ENCODE measurements around the gene CNKSR3.

CNKSR3 gene

DNA sequence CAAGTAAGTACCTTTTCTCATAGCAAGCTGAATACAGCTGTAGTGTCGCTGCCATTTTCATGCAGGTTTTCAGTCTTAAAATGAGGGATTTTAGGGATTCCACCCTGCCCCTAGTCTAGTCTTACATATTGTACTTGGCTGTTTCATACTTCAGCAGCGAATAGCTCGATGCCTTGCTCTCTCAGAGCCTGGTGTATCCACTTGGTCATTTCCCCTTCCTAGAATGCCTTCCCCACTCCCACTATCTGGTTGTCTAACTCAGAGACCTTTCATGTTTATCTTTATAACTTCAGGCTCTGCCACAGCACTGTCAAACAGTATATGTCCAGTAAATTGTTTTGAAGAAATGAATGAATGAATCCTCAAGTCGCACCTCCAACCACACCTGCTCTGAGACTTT is 132.8 kb downstream of the CNKSR3 start:
- DNase-seq = no peak

DNA sequence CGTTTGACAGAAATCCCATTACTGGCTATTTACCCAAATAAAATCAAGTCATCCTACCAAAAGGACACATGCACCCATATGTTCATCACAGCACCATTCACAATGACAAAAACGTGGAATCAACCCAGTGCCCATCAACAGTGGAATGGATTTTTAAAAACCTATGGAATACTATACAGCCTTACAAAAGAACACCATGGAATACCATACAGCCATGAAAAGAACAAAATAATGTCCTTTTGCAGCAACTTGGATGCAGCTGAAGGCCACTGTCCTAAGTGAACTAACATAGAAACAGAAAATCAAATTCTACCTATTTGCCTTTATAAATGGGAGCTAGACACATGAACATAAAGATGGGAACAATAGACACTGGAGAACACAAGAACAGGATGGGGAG is 136.5 kb downstream of the CNKSR3 start:
- no peak for DNase-seq

DNA sequence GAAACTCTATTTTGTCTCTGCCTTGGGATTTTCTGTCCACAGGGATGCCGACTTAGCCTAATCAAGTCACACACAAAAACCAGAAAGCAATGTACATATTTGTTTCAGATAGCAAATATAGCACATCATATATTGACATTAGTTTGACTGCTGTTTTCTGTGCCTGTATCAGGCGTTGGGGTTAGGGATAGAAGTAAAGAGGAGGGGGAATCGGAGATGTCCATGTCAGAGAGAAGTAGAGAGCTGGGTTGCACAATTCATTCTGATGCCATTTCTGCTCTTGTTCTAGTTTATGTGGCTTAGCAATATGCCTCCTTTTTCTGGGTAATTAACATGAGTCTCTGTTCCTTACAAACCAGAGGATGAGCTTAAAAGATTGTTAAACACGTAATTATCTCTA is 139.2 kb downstream of the CNKSR3 start:
- no peak for DNase-seq

DNA sequence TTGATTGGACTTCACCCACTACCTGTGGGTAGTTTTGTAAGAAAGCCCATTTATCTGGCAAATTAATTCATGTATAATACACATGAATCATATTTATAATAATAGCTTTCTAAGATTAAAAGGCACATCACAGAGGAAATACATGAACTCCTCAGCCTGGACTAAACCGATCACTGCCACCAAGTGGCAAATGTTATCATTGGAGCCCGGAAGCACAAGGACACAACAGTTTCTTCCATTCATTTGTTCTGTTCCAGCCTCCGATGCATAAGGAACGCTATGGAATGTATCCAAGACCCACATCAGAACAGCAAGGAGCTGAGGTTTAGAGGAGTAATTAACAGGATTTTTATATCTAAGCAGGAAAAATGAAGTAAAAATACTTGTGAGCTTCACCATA is 139.9 kb downstream of the CNKSR3 start:
- DNase-seq = no peak

DNA sequence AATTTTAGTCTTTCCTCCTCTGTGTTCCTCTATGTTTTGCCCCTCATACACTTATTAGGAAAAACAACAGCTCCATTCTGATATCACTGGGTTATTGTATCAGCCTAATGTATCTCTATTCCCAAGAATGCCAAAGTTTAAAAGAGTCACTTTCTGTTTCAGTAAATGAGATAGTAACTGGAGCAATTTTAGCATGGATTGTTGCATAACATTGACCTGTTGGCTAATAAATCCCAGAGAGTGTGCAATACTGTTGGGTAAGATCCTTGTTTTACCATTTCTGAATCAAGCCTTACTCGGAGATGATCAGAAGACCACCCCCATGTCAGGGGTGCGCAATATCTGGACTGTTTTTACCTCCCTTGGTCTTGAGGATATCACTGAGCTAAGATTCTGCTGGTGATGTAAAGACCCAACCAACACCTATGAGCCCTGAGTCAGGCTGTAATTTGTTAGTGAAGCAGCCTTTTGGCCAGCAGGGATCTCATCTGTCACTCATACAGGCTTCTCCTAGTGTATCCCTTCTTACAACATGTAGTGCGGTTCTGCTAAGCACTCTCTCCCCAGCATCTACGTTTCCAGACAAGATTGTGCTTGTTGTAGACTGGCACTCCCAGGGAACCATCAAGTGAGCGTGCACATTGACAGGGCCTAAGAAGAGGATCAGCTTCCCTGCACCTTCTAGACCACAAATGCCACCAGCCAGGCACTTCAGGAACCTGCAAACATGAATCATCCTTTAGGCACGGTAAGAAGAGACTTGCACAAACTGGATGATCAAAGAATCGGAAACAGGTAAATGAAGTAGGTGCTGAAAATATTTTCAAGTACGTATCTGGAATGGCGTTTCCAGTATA is 142.4 kb downstream of the CNKSR3 start:
- no peak for DNase-seq

DNA sequence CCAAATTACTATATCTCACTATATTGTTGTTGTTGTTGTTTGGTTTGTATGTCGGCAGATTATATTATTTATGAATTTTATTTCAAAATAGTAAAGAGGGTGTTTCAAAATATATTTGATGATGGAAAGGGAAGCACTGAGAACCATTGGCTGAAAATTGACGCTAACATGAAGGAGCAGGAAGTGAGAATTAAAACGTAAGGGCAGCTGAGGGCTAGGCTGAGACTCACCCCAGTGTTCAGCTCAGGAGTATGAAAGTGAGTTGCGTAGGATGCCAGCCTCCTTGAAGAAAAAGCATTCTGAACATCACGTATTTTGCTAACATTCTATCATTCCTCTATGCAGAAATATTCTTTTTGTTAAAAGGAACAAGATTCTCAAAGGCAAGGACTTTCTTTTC is 143.1 kb downstream of the CNKSR3 start:
- no peak for DNase-seq

DNA sequence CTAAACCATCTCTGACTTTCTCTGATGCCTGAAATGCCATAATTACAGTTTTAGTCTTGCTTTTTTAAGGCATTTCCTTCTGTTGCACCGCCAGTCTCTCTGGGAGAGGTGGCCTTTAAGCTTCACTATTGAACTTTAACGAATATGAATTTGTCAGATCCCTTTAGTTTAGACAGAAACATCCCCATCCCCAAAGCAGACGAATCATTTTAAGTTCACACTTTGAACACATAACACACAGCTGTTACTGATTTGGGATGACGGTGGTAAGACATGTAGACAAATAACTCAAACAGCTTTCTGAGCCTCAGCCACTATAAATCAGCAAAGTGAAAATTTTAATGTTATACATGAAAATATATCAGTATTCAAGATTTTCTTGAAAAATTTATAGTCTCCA is 146.7 kb downstream of the CNKSR3 start:
- DNase-seq = no peak

DNA sequence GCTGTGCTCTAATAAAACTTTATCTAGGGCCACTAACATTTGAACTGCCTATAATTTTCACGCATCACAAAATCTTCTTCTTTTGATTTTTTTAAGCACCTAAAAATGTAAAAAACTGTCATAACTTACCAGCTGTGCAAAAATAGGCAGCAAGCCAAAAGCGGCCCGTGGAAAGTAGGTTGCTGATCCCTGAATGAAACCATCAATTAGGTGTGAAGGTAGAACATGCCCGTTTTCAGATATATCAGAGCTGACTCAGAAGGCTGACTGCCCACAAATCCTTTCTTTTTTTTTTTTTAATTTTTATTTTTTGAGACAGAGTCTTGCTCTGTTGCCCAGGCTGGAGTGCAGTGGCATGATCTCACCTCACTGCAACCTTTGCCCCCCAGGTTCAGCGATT is 149.0 kb downstream of the CNKSR3 start:
- DNase-seq = no peak

DNA sequence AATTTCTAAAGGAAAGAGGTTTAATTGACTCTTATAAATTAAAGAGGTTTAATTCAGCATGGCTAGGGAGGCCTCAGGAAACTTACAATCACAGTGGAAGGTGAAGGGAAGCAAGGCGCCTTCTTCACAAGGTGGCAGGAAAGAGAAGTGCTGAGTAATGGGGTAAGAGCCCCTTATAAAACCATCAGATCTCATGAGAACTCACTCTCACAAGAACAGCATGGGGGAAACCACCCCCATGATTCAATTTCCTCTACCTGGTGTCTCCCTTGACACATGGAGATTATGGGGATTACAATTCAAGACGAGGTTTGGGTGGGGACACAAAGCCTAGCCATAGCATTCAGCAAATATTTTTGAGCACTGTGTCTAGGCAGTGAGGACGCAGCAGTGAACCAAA is 150.0 kb downstream of the CNKSR3 start:
- no peak for DNase-seq

DNA sequence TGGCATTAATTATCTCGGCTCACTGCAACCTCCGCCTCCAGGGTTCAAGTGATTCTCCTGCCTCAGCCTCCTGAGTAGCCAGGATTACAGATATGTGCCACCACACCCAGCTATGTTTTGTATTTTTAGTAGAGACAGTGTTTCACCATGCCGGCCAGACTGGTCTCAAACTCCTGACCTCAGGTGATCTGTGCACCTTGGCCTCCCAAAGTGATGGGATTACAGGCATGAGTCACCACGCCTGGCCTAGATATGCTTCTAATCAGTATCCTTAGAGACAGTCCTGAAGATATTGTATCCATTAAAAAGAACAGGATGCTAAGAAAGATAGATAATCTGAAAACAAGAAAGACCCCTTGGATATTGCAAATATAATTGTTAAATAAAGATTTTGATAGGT is 150.8 kb downstream of the CNKSR3 start:
- no peak for DNase-seq

DNA sequence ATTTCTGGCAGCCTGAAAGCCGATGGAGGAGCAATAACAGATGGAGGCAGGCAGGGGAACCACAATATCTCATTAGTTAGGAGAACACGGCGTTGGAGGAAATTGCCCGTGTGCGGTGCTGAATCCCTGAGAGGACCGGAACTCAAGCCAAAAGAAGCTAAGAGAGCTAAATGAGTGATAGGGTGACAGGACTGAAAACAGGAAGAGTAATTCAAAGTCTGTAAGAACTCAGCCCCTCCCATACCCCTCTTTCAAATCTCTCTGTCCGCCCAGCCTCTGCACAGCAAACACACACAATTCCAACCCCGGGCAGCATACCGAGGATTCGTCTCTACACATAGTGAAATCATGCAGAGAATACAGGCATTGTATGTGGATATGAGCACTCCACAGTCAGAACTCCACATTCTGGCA is 151.3 kb downstream of the CNKSR3 start:
- DNase-seq = no peak

DNA sequence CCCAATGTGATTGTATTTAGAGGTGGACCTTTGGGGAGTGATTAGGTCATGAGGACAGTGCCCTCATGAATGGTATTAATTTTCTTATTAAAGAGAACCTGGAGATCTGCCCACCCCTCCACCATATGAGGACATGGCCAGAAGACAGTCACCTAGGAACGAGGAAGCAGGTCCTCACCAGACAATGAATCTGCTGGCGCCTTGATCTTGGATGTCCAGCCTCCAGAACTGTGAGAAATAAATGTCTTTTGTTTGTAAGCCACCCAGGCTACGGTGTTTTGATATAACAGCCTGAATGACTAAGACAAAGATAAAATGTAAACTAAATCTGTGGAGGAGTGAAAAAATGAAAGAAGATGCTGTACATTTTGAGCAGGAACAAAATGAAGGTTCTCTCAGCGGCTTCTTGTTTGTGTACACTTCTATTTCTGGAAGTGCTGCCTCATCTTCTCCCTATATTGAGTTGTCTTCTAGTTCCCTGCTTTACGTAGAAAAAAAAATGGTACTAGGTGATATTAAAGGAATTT is 152.4 kb downstream of the CNKSR3 start:
- no peak for DNase-seq

DNA sequence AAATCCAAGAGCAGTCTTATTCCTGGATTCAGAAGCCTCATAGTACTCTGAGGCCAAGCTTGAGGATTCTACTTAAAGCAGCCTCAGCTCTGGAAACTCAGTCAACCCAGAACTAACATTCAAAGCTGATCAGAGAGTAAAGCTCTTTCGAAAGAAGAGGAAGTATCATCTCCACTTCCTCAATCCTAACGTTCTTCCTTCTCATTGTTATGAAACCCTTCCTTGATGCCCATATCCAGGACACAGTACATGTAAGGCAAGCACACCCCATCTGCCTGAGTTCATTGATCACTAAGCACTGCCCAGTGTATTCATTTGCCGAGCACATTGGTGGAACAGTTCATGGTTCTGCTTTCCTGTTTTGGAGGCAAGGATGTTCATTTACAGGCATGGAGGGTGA is 153.8 kb downstream of the CNKSR3 start, which contains the start of gene IPCEF1:
TSS of gene IPCEF1 (minus strand) at position 114 of the 400 bp plus-strand sequence. CDS start 90,856 bp downstream, outside the sequence.
- no peak for DNase-seq

DNA sequence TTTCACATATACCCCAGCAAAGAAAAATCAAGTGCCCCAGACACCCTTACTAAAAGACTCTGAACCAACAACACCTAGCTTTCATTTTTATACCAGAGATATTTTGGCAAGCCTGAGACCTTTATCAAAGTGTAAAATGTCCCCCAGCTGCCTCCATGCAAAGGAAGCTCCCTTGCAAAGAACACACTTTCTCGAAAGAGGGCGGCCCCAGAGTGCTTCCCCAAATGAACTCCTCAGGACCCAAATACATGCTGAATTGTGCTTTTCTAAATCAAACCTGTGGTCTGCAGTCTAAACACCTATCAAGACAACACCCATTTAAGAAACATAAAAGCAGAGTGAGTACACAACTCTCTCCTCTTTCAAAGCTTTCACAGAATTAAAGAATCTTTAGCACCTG is 154.4 kb downstream of the CNKSR3 start:
- no peak for DNase-seq

DNA sequence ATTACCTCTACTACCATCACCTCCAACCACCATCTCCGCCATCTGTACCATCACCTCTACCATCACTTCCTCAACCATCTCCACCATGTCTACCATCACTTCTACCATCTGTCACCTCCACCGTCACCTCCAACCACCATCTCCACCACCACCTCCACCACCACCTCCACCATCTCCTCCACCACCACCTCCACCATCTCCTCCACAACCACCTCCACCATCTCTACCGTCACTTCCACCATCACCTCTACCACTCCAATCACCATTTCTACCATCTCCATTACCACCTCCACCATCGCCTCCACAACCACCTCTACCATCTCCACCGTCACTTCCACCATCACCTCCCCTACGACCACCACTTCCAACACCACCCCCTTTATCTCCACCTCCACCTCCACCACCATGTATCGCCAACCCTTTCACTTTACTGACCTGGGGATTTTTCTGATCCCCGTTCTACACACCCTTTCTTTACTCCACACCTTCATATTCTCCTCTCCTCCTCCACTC is 156.2 kb downstream of the CNKSR3 start:
- DNase-seq = no peak

DNA sequence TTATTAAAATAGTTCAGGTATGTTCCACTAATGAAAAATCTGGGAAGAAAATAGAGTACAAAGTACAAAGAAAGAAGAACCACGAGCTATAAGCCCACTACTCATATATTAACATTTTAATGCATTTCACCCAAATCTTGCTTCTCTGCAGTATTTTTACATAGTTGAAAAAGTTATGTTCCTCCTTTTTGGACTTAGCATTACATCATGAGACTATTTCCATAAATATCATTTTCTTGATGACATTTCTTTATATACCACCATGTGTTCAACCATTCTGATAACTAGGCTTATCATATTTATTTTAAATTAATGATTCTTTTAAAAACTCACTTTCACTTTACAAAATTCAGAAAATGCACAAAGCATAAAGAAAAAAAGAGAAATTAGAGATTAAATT is 156.9 kb downstream of the CNKSR3 start:
- DNase-seq = no peak

DNA sequence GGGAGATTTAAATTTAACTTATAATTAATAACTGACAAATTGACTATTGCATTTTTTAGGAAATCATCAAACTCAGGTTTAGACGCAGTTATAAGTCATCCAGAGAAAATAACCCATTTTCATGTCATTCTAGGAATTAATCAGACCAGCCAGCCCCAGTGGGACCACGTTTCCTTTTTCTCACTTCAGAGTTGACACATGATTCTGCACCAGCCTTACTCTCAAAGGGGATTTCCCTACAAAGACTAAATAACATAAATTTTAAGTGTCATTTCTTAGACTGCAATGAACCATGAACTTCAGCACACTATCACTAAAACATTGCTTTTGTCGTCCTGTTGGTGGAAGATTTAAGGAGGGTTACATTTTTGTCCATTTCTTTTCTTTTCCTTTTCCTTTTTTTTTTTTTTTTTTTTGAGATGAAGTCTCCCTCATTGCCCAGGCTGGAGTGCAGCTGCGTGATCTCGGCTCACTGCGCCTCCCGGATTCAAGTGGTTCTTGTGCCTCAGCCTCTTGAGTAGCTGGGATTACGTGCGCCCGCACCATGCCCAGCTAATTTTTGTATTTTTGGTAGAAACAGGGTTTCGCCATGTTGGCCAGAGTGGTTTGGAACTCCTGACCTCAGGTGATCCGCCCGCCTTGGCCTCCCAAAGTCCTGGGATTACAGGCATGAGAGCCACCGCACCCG is 157.4 kb downstream of the CNKSR3 start:
- no peak for DNase-seq

DNA sequence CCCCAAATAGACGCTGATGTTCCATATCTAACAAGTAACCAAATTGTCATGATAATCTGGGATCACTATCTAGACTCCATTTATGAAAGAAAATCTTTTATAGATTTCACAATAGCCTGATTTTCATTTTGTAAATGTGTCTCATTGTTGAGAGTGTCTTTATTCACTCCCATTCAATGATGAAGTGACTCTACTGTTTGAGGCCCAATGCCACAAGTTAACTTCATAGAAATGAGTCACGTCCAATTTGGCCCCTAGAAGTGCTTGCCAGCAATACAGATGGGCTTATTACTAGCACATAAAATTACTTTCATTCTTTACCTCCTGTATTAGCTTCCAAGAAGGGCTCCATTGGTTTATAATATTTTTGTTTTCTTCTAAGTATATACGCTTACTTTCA is 160.2 kb downstream of the CNKSR3 start:
- DNase-seq = no peak

DNA sequence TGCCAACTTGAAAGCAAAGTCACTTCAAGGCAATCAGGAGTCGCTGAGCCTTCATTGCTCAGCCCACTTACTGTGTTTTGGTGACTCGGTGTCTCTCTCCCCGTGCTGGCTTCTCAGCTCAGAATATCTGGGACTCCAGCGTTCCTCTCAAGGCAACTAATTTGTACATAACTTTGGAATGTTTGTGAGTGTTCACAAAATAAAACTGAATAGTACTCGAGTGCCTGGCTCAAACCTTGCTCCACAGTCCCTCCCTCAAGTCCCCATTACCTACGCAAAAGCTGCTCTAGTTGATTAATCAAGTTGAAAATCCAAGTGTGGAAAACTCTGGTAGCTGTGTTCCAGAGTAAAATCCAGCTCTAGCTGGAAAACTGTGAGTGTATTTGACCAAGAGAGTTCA is 162.5 kb downstream of the CNKSR3 start:
- no peak for DNase-seq

DNA sequence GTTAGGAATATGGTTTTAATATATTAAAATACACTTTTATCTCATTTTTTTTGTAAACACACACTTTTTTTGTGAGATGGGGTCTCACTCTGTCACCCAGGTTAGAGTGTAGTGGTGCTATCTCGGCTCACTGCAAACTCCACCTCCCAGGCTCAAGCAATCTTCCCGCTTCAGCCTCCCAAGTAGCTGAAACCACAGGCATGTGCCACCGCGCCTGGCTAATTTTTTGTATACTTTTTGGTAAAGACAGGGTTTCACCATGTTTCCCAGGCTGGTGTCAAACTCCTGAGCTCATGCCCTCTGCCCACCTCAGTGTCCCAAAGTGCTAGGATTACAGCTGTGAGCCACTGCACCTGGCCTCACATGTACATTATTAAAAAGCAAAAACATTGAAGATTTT is 164.7 kb downstream of the CNKSR3 start:
- no peak for DNase-seq

DNA sequence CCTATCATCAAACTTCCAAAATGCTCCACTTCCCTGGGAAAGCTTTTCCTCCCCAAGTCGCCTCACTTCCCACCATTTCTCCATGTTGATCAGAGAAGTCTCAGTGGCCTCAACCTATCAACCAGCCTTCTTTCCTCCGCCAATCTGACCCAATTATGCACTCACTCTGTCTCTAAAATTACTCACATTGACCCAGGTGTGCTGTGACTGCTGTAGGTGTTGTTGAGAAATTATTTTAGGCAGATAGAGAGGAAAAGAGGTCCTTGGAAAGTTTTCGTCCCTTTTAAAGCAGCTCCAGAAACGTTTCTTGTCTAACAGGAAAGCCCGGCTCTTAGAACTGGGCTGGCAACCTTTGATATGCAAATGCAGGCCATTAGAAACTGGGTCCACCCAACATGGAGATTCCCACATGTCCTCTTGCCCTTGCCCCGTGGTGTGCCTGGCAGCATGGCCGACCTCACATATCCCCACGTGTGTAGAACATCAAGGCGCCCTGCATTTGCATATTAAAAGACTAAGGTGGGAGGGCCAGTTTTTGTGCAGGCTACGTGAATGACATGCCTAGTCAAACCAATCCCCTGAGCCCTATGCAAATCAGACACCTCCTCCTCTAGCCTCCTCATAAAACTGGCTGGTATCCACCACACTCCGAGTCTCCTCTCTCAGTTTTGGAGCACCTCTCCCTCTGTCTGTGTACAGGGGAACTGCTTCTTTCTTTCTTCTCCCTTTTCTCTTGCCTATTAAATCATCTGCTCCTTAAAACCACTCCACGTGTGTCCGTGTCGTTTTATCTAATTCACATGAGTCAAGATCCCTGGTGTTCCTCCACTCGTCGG is 166.8 kb downstream of the CNKSR3 start:
- DNase-seq = no peak

DNA sequence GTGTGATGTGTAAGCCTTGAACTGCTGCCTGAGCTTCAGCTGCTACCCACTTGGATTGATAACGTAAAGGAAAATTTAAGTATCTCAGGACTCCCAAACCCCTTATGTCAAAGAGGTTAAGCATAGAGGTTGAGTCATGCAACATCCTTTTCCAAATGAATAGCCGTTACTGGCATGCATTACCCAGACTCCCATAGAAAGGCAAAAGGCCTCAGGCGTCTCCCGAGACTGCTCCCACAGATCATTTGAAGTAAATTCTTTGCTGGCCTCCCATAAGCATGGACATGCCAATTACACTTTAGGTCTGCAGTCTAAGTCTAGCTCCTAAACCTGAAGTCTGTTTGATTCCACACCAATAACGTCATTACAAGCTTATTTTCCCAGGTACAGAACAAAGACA is 168.6 kb downstream of the CNKSR3 start:
- DNase-seq = no peak

DNA sequence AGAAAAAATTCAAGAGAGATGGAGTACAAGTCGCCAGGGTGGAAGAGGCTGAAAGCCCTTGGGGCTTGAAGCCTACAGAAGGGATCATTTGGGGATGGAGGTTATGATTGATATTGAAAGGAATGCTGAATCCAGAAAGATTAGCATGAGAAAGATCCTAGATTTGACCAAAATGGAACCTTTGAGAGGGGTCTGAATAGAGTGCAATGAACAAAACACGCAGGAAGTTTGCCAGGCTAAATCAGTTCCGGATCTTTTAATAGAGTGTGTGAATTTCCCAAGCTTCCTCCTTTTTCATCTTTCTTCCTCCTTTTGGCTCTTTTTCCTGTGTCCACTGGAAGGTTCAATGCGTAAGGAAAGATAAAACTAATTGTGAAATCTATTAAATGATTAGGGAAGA is 169.1 kb downstream of the CNKSR3 start:
- DNase-seq = no peak

Data from cerebellar nuclear complex (tissue), 1 donor.